ENCODE results near the gene RAD54L2. TPM values are rescaled to one million over a fixed set of nuclear protein-coding genes. Genes with fewer than 3 reads are reported as not detected.

The RAD54L2 gene
- total RNA-seq (31.1 and 32.5 TPM in 2 replicates), polyA plus RNA-seq (7.0 and 7.6 TPM in 2 replicates), polyA minus RNA-seq (45.4 and 47.1 TPM in 2 replicates), Bru-seq, nascent RNA (percentile 77 among the genes with signal in this experiment), BruChase-seq, experiment 1, labeled RNA remaining after a 6-hour chase (percentile 83 among the genes with signal in this experiment), BruChase-seq, experiment 2, labeled RNA remaining after a 2-hour chase (percentile 75 among the genes with signal in this experiment)
- 6.6 and 6.8 TPM in 2 replicates for polyA plus RNA-seq (2011; cell fraction: cytosol; rRNA removed)
- 30.3 and 32.4 TPM in 2 replicates for polyA plus RNA-seq (2011; cell fraction: nucleus; rRNA removed)
- polyA plus RNA-seq (2012): 7.5 and 9.4 TPM in 2 replicates
- 21.0 TPM for polyA minus RNA-seq (2011; cell fraction: cytosol; rRNA and poly(A)+ RNA removed)
- polyA minus RNA-seq (2011; cell fraction: nucleus; rRNA and poly(A)+ RNA removed): 40.0 and 52.4 TPM in 2 replicates
- long read RNA-seq, partial matches to known transcripts: 2 of 12 reads
- long read RNA-seq, other reads (novel, unspliced or antisense): 10 of 12 reads

GRCh38 chr3:51538459-51539290 is at the start of gene RAD54L2:
RAD54L2 (plus strand) TSS chr3:51538719; CDS start chr3:51590421, 51,702 bp downstream.
- BruUV-seq (replicated peaks): no TSS peak
- dilution Hi-C loops (cut with MboI; ENCODE audit: extremely low pct_ligation_motif_present, low sequenced_read_pairs) (no loop called here), intact Hi-C loops (cut with micrococcal nuclease) (loop anchor here (2.0 kb wide), 1 partner anchor 36 kb away; no protein-coding TSS in a partner anchor)
- H3K4me3 ChIP-seq (replicated peaks in 1 of 3; ENCODE audit: insufficient read depth in 1 of 3, low read depth in 1 of 3, low read length in 3 of 3): peak within 1 kb of the TSS; percentile 81 to 91 (median 83)
- H3K36me3 ChIP-seq (ENCODE audit: control insufficient read depth in 2 of 2, extremely low read depth in 1 of 2, insufficient read depth in 2 of 2, low read length in 2 of 2): no peaks in the 10 kb centered on the region
- peak within 1 kb of the TSS; percentile 95 for H3K4me2 ChIP-seq (ENCODE audit: insufficient read depth, low read length)
- ChIA-PET CTCF (interaction anchor here (0.6 to 3.5 kb wide), 14 partner anchors 12 to 927 kb away, joined by 3 to 18 read pairs (median 4); partner anchors contain the start of genes CISH, DCAF1 and TEX264), POLR2A (interaction anchor here (0.7 kb wide), 1 partner anchor 39 kb away, joined by 3 read pairs; no protein-coding TSS in a partner anchor)
- H4K20me1 ChIP-seq (replicated peaks; ENCODE audit: control insufficient read depth, extremely low read depth, insufficient read depth, low read length): peaks cover 2% of the 10 kb centered on the region
- peaks cover 47% of the 10 kb centered on the region for H3K79me2 ChIP-seq (ENCODE audit: control insufficient read depth, insufficient read depth, low read length)
- peak within 1 kb of the TSS; percentile 90 for H3K9ac ChIP-seq (replicated peaks; ENCODE audit: extremely low read depth, insufficient read depth, low read length)
- TF ChIP-seq EZH2 (IDR thresholded peaks at IDR 0.05; ENCODE audit: borderline replicate concordance, low read depth, low read length, severe bottlenecking) (no peak), FOS (IDR thresholded peaks at IDR 0.05; ENCODE audit: borderline replicate concordance, insufficient read depth, low read length) (no peak), POLR2A (IDR thresholded peaks at IDR 0.05; ENCODE audit: low read depth, low read length) (peak; percentile 75), CTCF (IDR thresholded peaks at IDR 0.05; ENCODE audit: extremely low read depth in 1 of 2, insufficient read depth in 1 of 2, low read depth in 1 of 2, low read length in 2 of 2) (peak in 1 of 2 donors; percentile 21), POLR2AphosphoS5 (IDR thresholded peaks at IDR 0.05; ENCODE audit: insufficient read depth, low read depth, low read length) (peak; percentile 94)
- peak within 1 kb of the TSS; percentile 54 for H3K27ac ChIP-seq (ENCODE audit: insufficient read depth, low read depth, low read length)
- H3K9me3 ChIP-seq (replicated peaks; ENCODE audit: control insufficient read depth, insufficient read depth, low read length): no peaks in the 10 kb centered on the region
- peaks cover 15% of the 10 kb centered on the region for H3K4me1 ChIP-seq (ENCODE audit: control insufficient read depth, extremely low read depth, insufficient read depth, low read length)
- DNase-seq (ENCODE audit: low read depth, low spot score): peak; percentile 86
- no peaks in the 10 kb centered on the region for H3K27me3 ChIP-seq (ENCODE audit: control insufficient read depth in 2 of 2, insufficient read depth in 2 of 2, low read length in 2 of 2)
- peak within 1 kb of the TSS; percentile 98 for H2AFZ ChIP-seq (ENCODE audit: low read depth, low read length)
- no peaks in the 10 kb centered on the region for H3K9me1 ChIP-seq (replicated peaks; ENCODE audit: control insufficient read depth, extremely low read depth, insufficient read depth, low read length)
- FAIRE-seq: peak; percentile 79
